Stimulated activated effector memory CD8-positive, alpha-beta T cell treated with anti-CD3 and anti-CD28 coated beads, Interleukin-12 subunit alpha, Interleukin-12 subunit beta, amount 100 ng/mL, for 72 hours (primary cell): ENCODE results near the gene ARL10.

Experiments used
- ATAC-seq: fragments of 150-1000 bp; cut with Tn5 transposase; 2 replicates; pipeline ENCODE4 v1.10.0; 2021
- DNase-seq, 2 donors: peaks; one replicate each; pipeline ENCODE4 v3.0.0; 2021 to 2022; ENCODE audit warnings: low spot score in 2 of 2
- H3K27ac Mint-ChIP-seq: one replicate; pipeline ENCODE4 v1.8.0; 2022; ENCODE audit warnings: mild to moderate bottlenecking, mixed read lengths
- H3K36me3 Mint-ChIP-seq: one replicate; pipeline ENCODE4 v1.8.0; 2022; ENCODE audit warnings: mild to moderate bottlenecking, mixed read lengths
- H3K4me1 Mint-ChIP-seq: one replicate; pipeline ENCODE4 v1.8.0; 2022; ENCODE audit warnings: mixed read lengths
- H3K4me3 Mint-ChIP-seq: one replicate; pipeline ENCODE4 v1.8.0; 2022; ENCODE audit warnings: mild to moderate bottlenecking, mixed read lengths
- H3K9me3 Mint-ChIP-seq: one replicate; pipeline ENCODE4 v1.8.0; 2022; ENCODE audit warnings: mixed read lengths

The ARL10 gene

GRCh38 chr5:176355400-176356178 is 9.7 kb upstream of the ARL10 start:
- peaks cover 39% of the 10 kb centered on the region for H3K4me1 Mint-ChIP-seq
- H3K36me3 Mint-ChIP-seq: peaks cover 92% of the 10 kb centered on the region
- H3K4me3 Mint-ChIP-seq: no peak overlapping the region
- H3K27ac Mint-ChIP-seq: no peak overlapping the region
- DNase-seq (no peak), ATAC-seq (no peak)
- H3K9me3 Mint-ChIP-seq: no peaks in the 10 kb centered on the region

- Mint-ChIP-seq H3K9me3 (no peaks in the 10 kb centered on the region), H3K4me1 (peaks cover 39% of the 10 kb centered on the region), H3K36me3 (peaks cover 90% of the 10 kb centered on the region), H3K27ac (no peak overlapping the region), H3K4me3 (no peak overlapping the region)
- ATAC-seq (no peak), DNase-seq (no peak)
Measured at GRCh38 chr5:176356179-176356566, 9.1 kb upstream of the ARL10 start.

- no peak for ATAC-seq
- Mint-ChIP-seq H3K27ac (no peak overlapping the region), H3K9me3 (no peaks in the 10 kb centered on the region), H3K36me3 (peaks cover 64% of the 10 kb centered on the region), H3K4me3 (peak overlapping the region; percentile 90), H3K4me1 (peaks cover 35% of the 10 kb centered on the region)
- no peak for DNase-seq
Measured at GRCh38 chr5:176359658-176360057, 5.6 kb upstream of the ARL10 start.

GRCh38 chr5:176360894-176361436 is 4.3 kb upstream of the ARL10 start:
- no peak for DNase-seq
- ATAC-seq: peak; percentile 0
- peaks cover 51% of the 10 kb centered on the region for H3K36me3 Mint-ChIP-seq

GRCh38 chr5:176361437-176362232 is 3.7 kb upstream of the ARL10 start, which contains the start of gene KIAA1191:
Gene KIAA1191, minus strand, starts transcription at chr5:176361764. Its CDS starts 2,256 bp downstream, at chr5:176359508.
- ATAC-seq (peak; percentile 94), DNase-seq (peak; percentile 90 to 96)
- Mint-ChIP-seq H3K4me3 (peak within 1 kb of the TSS; percentile 90), H3K36me3 (peaks cover 48% of the 10 kb centered on the region), H3K9me3 (no peaks in the 10 kb centered on the region), H3K4me1 (peaks cover 38% of the 10 kb centered on the region), H3K27ac (peak within 1 kb of the TSS; percentile 95)

More at GRCh38 chr5:176360894-176361436, 4.3 kb upstream of the ARL10 start:
- Mint-ChIP-seq H3K27ac (peak overlapping the region; percentile 95), H3K9me3 (no peaks in the 10 kb centered on the region), H3K4me3 (peak overlapping the region; percentile 90), H3K4me1 (peaks cover 34% of the 10 kb centered on the region)

- ATAC-seq (no peak), DNase-seq (no peak)
- no peaks in the 10 kb centered on the region for H3K9me3 Mint-ChIP-seq
- peak overlapping the region; percentile 90 for H3K4me3 Mint-ChIP-seq
- peak overlapping the region; percentile 95 for H3K27ac Mint-ChIP-seq
- peaks cover 41% of the 10 kb centered on the region for H3K4me1 Mint-ChIP-seq
- H3K36me3 Mint-ChIP-seq: peaks cover 48% of the 10 kb centered on the region
Measured at GRCh38 chr5:176362233-176362490, 3.1 kb upstream of the ARL10 start.

GRCh38 chr5:176364765-176365350 is 429 bp upstream of the ARL10 start:
- Mint-ChIP-seq H3K4me1 (peaks cover 36% of the 10 kb centered on the region), H3K4me3 (peak overlapping the region; percentile 71), H3K9me3 (no peaks in the 10 kb centered on the region), H3K36me3 (peaks cover 35% of the 10 kb centered on the region), H3K27ac (peak overlapping the region; percentile 58)
- ATAC-seq (no peak), DNase-seq (peak in 1 of 2 donors; percentile 75)

- no peaks in the 10 kb centered on the region for H3K9me3 Mint-ChIP-seq
- peak overlapping the region; percentile 35 for H3K27ac Mint-ChIP-seq
- H3K36me3 Mint-ChIP-seq: peaks cover 35% of the 10 kb centered on the region
- H3K4me3 Mint-ChIP-seq: peak overlapping the region; percentile 71
- ATAC-seq (no peak), DNase-seq (no peak)
- peaks cover 35% of the 10 kb centered on the region for H3K4me1 Mint-ChIP-seq
Measured at GRCh38 chr5:176366232-176366894, 1.1 kb downstream of the ARL10 start.

GRCh38 chr5:176368726-176369125 is 3.4 kb downstream of the ARL10 start:
- H3K4me1 Mint-ChIP-seq: peaks cover 29% of the 10 kb centered on the region
- H3K4me3 Mint-ChIP-seq: no peak overlapping the region
- H3K36me3 Mint-ChIP-seq: peaks cover 28% of the 10 kb centered on the region
- H3K27ac Mint-ChIP-seq: peak overlapping the region; percentile 70
- H3K9me3 Mint-ChIP-seq: no peaks in the 10 kb centered on the region
- ATAC-seq: no peak
- DNase-seq: no peak

- Mint-ChIP-seq H3K36me3 (peaks cover 28% of the 10 kb centered on the region), H3K4me3 (no peak overlapping the region), H3K27ac (peak overlapping the region; percentile 52), H3K4me1 (peaks cover 19% of the 10 kb centered on the region), H3K9me3 (no peaks in the 10 kb centered on the region)
- ATAC-seq (no peak), DNase-seq (no peak)
Measured at GRCh38 chr5:176369934-176370711, 4.8 kb downstream of the ARL10 start.

- no peak overlapping the region for H3K27ac Mint-ChIP-seq
- peaks cover 14% of the 10 kb centered on the region for H3K4me1 Mint-ChIP-seq
- DNase-seq (no peak), ATAC-seq (no peak)
- H3K9me3 Mint-ChIP-seq: no peaks in the 10 kb centered on the region
- no peak overlapping the region for H3K4me3 Mint-ChIP-seq
- H3K36me3 Mint-ChIP-seq: peaks cover 23% of the 10 kb centered on the region
Measured at GRCh38 chr5:176371621-176372539, 6.6 kb downstream of the ARL10 start.

- DNase-seq: no peak
- Mint-ChIP-seq H3K27ac (no peak overlapping the region), H3K9me3 (no peaks in the 10 kb centered on the region), H3K36me3 (peaks cover 13% of the 10 kb centered on the region), H3K4me1 (peaks cover under 1% of the 10 kb centered on the region), H3K4me3 (no peak overlapping the region)
- no peak for ATAC-seq
Measured at GRCh38 chr5:176373100-176373818, 8.0 kb downstream of the ARL10 start.

GRCh38 chr5:176379881-176380280 is 14.6 kb downstream of the ARL10 start:
- Mint-ChIP-seq H3K4me3 (no peak overlapping the region), H3K27ac (no peak overlapping the region), H3K36me3 (peaks cover 61% of the 10 kb centered on the region), H3K9me3 (no peaks in the 10 kb centered on the region), H3K4me1 (no peaks in the 10 kb centered on the region)
- DNase-seq (no peak), ATAC-seq (no peak)
